ENCODE data around the gene PTPN11. TPM values are rescaled to one million over a fixed set of nuclear protein-coding genes. Genes with fewer than 3 reads are reported as not detected.
A peak's percentile ranks its signal among the peaks of the same experiment; 100 is the strongest.
"Not testable (repeated sequence)": the region's sequence is repeated elsewhere in the genome, so short reads cannot be mapped to it uniquely, and the experiment has no call there.

Gene PTPN11
- total and polyA plus RNA-seq, 10 of the 15 experiments (the other 5 are each of a cell fraction or from before 2014, with no cell fraction given): 14.6 to 85.2 (median 58.6) TPM

DNA sequence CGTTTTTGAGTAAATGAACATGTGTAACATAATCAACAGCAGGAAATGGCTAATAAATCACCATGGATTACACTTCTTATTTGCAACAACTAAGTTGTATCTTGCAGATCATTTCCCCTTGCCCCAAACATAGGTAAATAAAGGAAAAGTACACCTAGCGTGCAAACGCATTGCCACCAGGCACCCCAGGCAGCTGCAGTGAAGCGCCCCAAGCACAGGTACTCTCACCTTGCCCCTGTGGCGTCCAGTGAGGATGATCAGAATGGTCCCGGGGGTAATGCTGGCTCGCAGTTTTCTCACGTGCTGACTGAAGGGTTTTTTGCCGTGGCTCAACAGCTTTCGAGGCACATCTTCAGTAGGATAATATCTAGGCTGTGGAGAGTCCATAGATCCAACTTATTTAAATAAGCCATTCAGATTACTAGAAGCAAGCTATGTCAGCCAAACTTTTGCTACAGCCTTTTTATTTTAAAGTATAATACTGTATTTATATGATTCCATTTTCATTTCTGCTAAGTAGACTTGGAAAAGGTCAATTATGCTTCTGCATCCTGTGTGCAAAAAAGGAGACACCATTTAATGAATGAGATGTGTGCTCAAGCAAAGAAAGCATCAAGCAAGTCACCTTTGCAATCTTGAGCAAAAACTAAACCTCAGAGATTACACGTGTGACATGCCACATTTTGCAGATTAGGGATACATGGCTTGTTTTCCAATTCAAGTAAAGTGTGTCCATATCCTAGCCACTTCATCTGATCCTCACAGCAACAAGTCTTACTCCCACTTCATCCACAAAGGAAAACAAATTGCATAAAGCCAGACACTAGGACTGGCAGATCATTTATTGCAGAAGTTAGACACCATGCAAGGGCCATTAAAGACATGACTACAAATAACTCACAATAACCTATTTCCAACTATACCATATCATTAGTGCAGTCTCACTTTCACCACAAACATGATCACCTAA, 11.9 kb upstream of the PTPN11 start:
- DNase-seq (ENCODE audit: low read depth, low spot score) (no peak), FAIRE-seq (no peak), ATAC-seq (no peak)
- TF ChIP-seq CREB1 (IDR thresholded peaks at IDR 0.05; ENCODE audit: low read depth) (no peak), SMAD5 (IDR thresholded peaks at IDR 0.05; ENCODE audit: low read depth) (0 out of 2 replicates have a peak, but pooled peaks have one; percentile 24)
- POLR2A ChIA-PET: interaction anchor here (0.6 kb wide), 1 partner anchor 1092 kb away, joined by 5 read pairs; no protein-coding TSS in a partner anchor
- intact Hi-C loops (cut with micrococcal nuclease; ENCODE audit: unreplicated experiment) (no loop called here), in situ Hi-C loops (cut with MboI) (no loop called here)
- H3K4me2 ChIP-seq (ENCODE audit: control insufficient read depth, insufficient read depth): peak overlapping the region; percentile 89
- H3K4me1 ChIP-seq (ENCODE audit: control insufficient read depth, insufficient read depth, low read length): no peaks in the 10 kb centered on the region
- SMC1A ChIA-PET (ENCODE audit: uncharacterized antibody, unreplicated experiment): interaction anchor here (1.6 to 1.7 kb wide), 2 partner anchors 20 to 208 kb away, joined by 5 to 8 read pairs; no protein-coding TSS in a partner anchor
- WGBS (ENCODE audit: insufficient coverage, insufficient replicate concordance, low lambda C conversion rate, missing lambda C conversion rate): 61% methylated on average over 11 of the region's 11 CpGs
- no TSS peak for BruUV-seq (replicated peaks)
- RAD21 ChIA-PET (ENCODE audit: unreplicated experiment): no interaction called here
- H3K27ac ChIP-seq (ENCODE audit: control insufficient read depth, insufficient read depth): no peak overlapping the region
- no peaks in the 10 kb centered on the region; a peak in 1 of 4 replicates for H3K27me3 ChIP-seq (replicated peaks in 1 of 2; ENCODE audit: control insufficient read depth in 2 of 2, insufficient read depth in 2 of 2, low read length in 1 of 2)
- peaks cover 13 to 21% of the 10 kb centered on the region in 2 experiments for H3K36me3 ChIP-seq (ENCODE audit: control insufficient read depth in 2 of 2, insufficient read depth in 2 of 2, low read length in 1 of 2)
- H3K79me2 ChIP-seq (ENCODE audit: control insufficient read depth, insufficient read depth, low read length): peaks cover 29% of the 10 kb centered on the region
- CTCF ChIA-PET: interaction anchor here (2.1 to 3.0 kb wide), 2 partner anchors 20 to 209 kb away, joined by 5 to 13 read pairs; no protein-coding TSS in a partner anchor
- H4K20me1 ChIP-seq (ENCODE audit: control insufficient read depth, insufficient read depth): peaks cover 3% of the 10 kb centered on the region; the same call in 1 of the 2 replicates
- no peak overlapping the region; the same call in 1 of the 2 replicates for H3K9ac ChIP-seq (ENCODE audit: control insufficient read depth, insufficient read depth, low read length)
- peak overlapping the region; percentile 95 for H3K4me3 ChIP-seq
- no peak overlapping the region for H2AFZ ChIP-seq (ENCODE audit: control insufficient read depth, low read depth, low read length)
- no peaks in the 10 kb centered on the region for H3K9me3 ChIP-seq (replicated peaks; ENCODE audit: control insufficient read depth, insufficient read depth, low read length)

DNA sequence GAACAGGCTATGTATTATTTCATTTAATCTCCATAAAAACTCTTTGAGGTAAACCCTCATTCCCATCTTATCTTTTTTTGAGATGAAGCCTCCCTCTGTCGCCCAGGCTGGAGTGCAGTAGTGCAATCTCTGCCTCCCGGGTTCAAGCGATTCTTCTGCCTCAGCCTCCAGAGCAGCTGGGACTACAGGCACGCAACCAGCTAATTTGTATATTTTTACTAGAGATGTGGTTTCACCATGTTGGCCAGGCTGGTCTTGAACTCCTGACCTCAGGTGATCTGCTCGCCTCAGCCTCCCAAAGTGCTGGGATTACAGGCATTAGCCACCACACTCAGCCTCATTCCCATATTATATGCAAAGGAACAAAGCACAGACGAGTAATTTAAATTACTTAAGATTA, 11.1 kb upstream of the PTPN11 start:
- in situ Hi-C loops (cut with MboI); H3K27me3 ChIP-seq (replicated peaks in 1 of 2; ENCODE audit: control insufficient read depth in 2 of 2, insufficient read depth in 2 of 2, low read length in 1 of 2); H3K4me1 ChIP-seq (ENCODE audit: control insufficient read depth, insufficient read depth, low read length); H3K9me3 ChIP-seq (replicated peaks; ENCODE audit: control insufficient read depth, insufficient read depth, low read length); FAIRE-seq; H4K20me1 ChIP-seq (ENCODE audit: control insufficient read depth, insufficient read depth); DNase-seq (ENCODE audit: low read depth, low spot score); intact Hi-C loops (cut with micrococcal nuclease; ENCODE audit: unreplicated experiment); CTCF ChIA-PET; H3K27ac ChIP-seq (ENCODE audit: control insufficient read depth, insufficient read depth); H2AFZ ChIP-seq (ENCODE audit: control insufficient read depth, low read depth, low read length); BruUV-seq (replicated peaks); RAD21 ChIA-PET (ENCODE audit: unreplicated experiment): not testable (repeated sequence)
- TF ChIP-seq BHLHE40 (IDR thresholded peaks at IDR 0.05; ENCODE audit: borderline replicate concordance in 1 of 2, low read depth in 2 of 2, low read length in 1 of 2): peak; percentile 14 to 35; a peak in 1 of 4 replicates
- Histone ChIP-seq H3K36me3 (ENCODE audit: control insufficient read depth in 2 of 2, insufficient read depth in 2 of 2, low read length in 1 of 2) (peaks cover 13 to 21% of the 10 kb centered on the region in 2 experiments), H3K4me3 (peak overlapping the region; percentile 95), H3K9ac (ENCODE audit: control insufficient read depth, insufficient read depth, low read length) (peak overlapping the region; percentile 95), H3K79me2 (ENCODE audit: control insufficient read depth, insufficient read depth, low read length) (peaks cover 29% of the 10 kb centered on the region), H3K4me2 (ENCODE audit: control insufficient read depth, insufficient read depth) (peak overlapping the region; percentile 89)
- SMC1A ChIA-PET (ENCODE audit: uncharacterized antibody, unreplicated experiment): interaction anchor here (1.0 kb wide), 1 partner anchor 21 kb away, joined by 3 read pairs; no protein-coding TSS in a partner anchor
- POLR2A ChIA-PET: interaction anchor here (0.6 kb wide), 1 partner anchor 1093 kb away, joined by 5 read pairs; no protein-coding TSS in a partner anchor
- peak; percentile 6; the same call in 1 of the 3 replicates for ATAC-seq
- WGBS (ENCODE audit: insufficient coverage, insufficient replicate concordance, low lambda C conversion rate, missing lambda C conversion rate): 0% methylated on average over 6 of the region's 6 CpGs

Measured in GM12878 (cell line).